Natural killer cell treated with Interleukin-12 subunit alpha and Interleukin-12 subunit beta and Interleukin-15 and Interleukin-18, amount 100 ng/mL, for 72 hours (primary cell): ENCODE data around the gene CIP2A. TPM values are rescaled to one million over a fixed set of nuclear protein-coding genes. Genes with fewer than 3 reads are reported as not detected.

ENCODE experiments used
- ATAC-seq, 2 donors: fragments of 150-1000 bp; cut with Tn5 transposase in 1 of 2; sonication (Bioruptor Pico), chemical (Tn5 transposase) in 1 of 2; 2 replicates each; pipeline ENCODE4 v1.10.0; 2021
- DNase-seq: peaks from one replicate; pipeline ENCODE4 v3.0.0; 2022; ENCODE audit warnings: low spot score
- H3K27ac Mint-ChIP-seq, 2 donors: 1 replicate in 1 of 2; 2 replicates in 1 of 2; pipeline ENCODE4 v1.8.0; 2022; ENCODE audit warnings: mixed read lengths in 2 of 2, mild to moderate bottlenecking in 1 of 2, moderate library complexity in 1 of 2
- H3K27me3 Mint-ChIP-seq, 2 donors: 1 replicate in 1 of 2; 2 replicates in 1 of 2; pipeline ENCODE4 v1.8.0; 2022; ENCODE audit warnings: mixed read lengths in 2 of 2
- H3K36me3 Mint-ChIP-seq: one replicate; pipeline ENCODE4 v1.8.0; 2022; ENCODE audit warnings: mixed read lengths
- H3K4me1 Mint-ChIP-seq, 2 donors: 1 replicate in 1 of 2; 2 replicates in 1 of 2; pipeline ENCODE4 v1.8.0; 2022; ENCODE audit warnings: low read depth in 2 of 2, mixed read lengths in 2 of 2, mild to moderate bottlenecking in 1 of 2
- H3K4me3 Mint-ChIP-seq: one replicate; pipeline ENCODE4 v1.8.0; 2022; ENCODE audit warnings: mixed read lengths
- H3K9me3 Mint-ChIP-seq: 2 replicates; pipeline ENCODE4 v1.8.0; 2022; ENCODE audit warnings: mixed read lengths
- total RNA-seq, 2 donors: library from RNA; stranded (reverse); gene quantifications; one replicate each; pipeline ENCODE4 v1.2.3, GENCODE V29; 2022

Gene CIP2A
- total RNA-seq, 2 donors from 2014 or later = 27.0 to 48.1 TPM

GRCh38 chr3:108598375-108598774, 9.1 kb upstream of the CIP2A start:
- peaks cover 12 to 13% of the 10 kb centered on the region in 2 donors for H3K4me1 Mint-ChIP-seq
- no peak overlapping the region for H3K27ac Mint-ChIP-seq
- ATAC-seq (no peak), DNase-seq (no peak)
- no peaks in the 10 kb centered on the region for H3K27me3 Mint-ChIP-seq
- H3K36me3 Mint-ChIP-seq = no peaks in the 10 kb centered on the region
- no peaks in the 10 kb centered on the region for H3K9me3 Mint-ChIP-seq
- no peak overlapping the region for H3K4me3 Mint-ChIP-seq

- H3K9me3 Mint-ChIP-seq = no peaks in the 10 kb centered on the region
These were observed 6.1 kb upstream of the CIP2A start for GRCh38 chr3:108595321-108595720.

GRCh38 chr3:108590460-108590859, 1.2 kb upstream of the CIP2A start:
- ATAC-seq = no peak
- Mint-ChIP-seq H3K9me3 (no peaks in the 10 kb centered on the region), H3K4me3 (peak overlapping the region; percentile 98), H3K4me1 (peaks cover 18 to 37% of the 10 kb centered on the region in 2 donors), H3K36me3 (no peaks in the 10 kb centered on the region), H3K27ac (peak overlapping the region; percentile 97 to 100), H3K27me3 (no peaks in the 10 kb centered on the region)
- no peak for DNase-seq

More at GRCh38 chr3:108595321-108595720, 6.1 kb upstream of the CIP2A start:
- Mint-ChIP-seq H3K4me3 (no peak overlapping the region), H3K36me3 (no peaks in the 10 kb centered on the region), H3K27me3 (no peaks in the 10 kb centered on the region), H3K27ac (no peak overlapping the region), H3K4me1 (peaks cover 4 to 7% of the 10 kb centered on the region in 2 donors)
- no peak for ATAC-seq
- DNase-seq = no peak

GRCh38 chr3:108589998-108590323, 723 bp upstream of the CIP2A start:
- ATAC-seq = no peak
- Mint-ChIP-seq H3K36me3 (no peaks in the 10 kb centered on the region), H3K4me1 (peaks cover 18 to 42% of the 10 kb centered on the region in 2 donors), H3K27me3 (no peaks in the 10 kb centered on the region), H3K27ac (peak overlapping the region; percentile 97 to 100), H3K4me3 (peak overlapping the region; percentile 98), H3K9me3 (no peaks in the 10 kb centered on the region)
- DNase-seq = no peak

GRCh38 chr3:108588601-108589000, 637 bp downstream of the CIP2A start:
- Mint-ChIP-seq H3K27me3 (no peaks in the 10 kb centered on the region), H3K9me3 (no peaks in the 10 kb centered on the region), H3K27ac (peak overlapping the region; percentile 97 to 100), H3K4me1 (peaks cover 18 to 42% of the 10 kb centered on the region in 2 donors), H3K36me3 (no peaks in the 10 kb centered on the region), H3K4me3 (peak overlapping the region; percentile 98)
- DNase-seq (no peak), ATAC-seq (no peak)

GRCh38 chr3:108578064-108578463, 11.2 kb downstream of the CIP2A start:
- no peaks in the 10 kb centered on the region for H3K27me3 Mint-ChIP-seq
- H3K36me3 Mint-ChIP-seq = peaks cover 18% of the 10 kb centered on the region
- peaks cover 0 to 7% of the 10 kb centered on the region in 2 donors for H3K4me1 Mint-ChIP-seq
- no peak overlapping the region for H3K4me3 Mint-ChIP-seq
- ATAC-seq (no peak), DNase-seq (no peak)
- no peaks in the 10 kb centered on the region for H3K9me3 Mint-ChIP-seq
- H3K27ac Mint-ChIP-seq = no peak overlapping the region

- H3K4me1 Mint-ChIP-seq = no peaks in the 10 kb centered on the region
- peaks cover 19% of the 10 kb centered on the region for H3K36me3 Mint-ChIP-seq
- no peaks in the 10 kb centered on the region for H3K9me3 Mint-ChIP-seq
- H3K4me3 Mint-ChIP-seq = no peak overlapping the region
- H3K27ac Mint-ChIP-seq = no peak overlapping the region
- no peaks in the 10 kb centered on the region for H3K27me3 Mint-ChIP-seq
- ATAC-seq = no peak
- DNase-seq = no peak
These were observed 19.9 kb downstream of the CIP2A start for GRCh38 chr3:108569336-108569735.

- ATAC-seq = no peak
- H3K4me1 Mint-ChIP-seq = no peaks in the 10 kb centered on the region
- no peak overlapping the region for H3K27ac Mint-ChIP-seq
- DNase-seq = no peak
- H3K27me3 Mint-ChIP-seq = no peaks in the 10 kb centered on the region
- H3K9me3 Mint-ChIP-seq = no peaks in the 10 kb centered on the region
- peaks cover 6% of the 10 kb centered on the region for H3K36me3 Mint-ChIP-seq
- H3K4me3 Mint-ChIP-seq = no peak overlapping the region
These were observed 22.6 kb downstream of the CIP2A start for GRCh38 chr3:108566599-108566998.

- DNase-seq (no peak), ATAC-seq (no peak)
- no peaks in the 10 kb centered on the region for H3K27me3 Mint-ChIP-seq
- peaks cover 12% of the 10 kb centered on the region for H3K36me3 Mint-ChIP-seq
- no peaks in the 10 kb centered on the region for H3K9me3 Mint-ChIP-seq
- H3K27ac Mint-ChIP-seq = no peak overlapping the region
- no peak overlapping the region for H3K4me3 Mint-ChIP-seq
- no peaks in the 10 kb centered on the region for H3K4me1 Mint-ChIP-seq
These were observed 23.7 kb downstream of the CIP2A start for GRCh38 chr3:108565506-108565905.

GRCh38 chr3:108564564-108564963, 24.7 kb downstream of the CIP2A start:
- Mint-ChIP-seq H3K4me3 (no peak overlapping the region), H3K36me3 (peaks cover 12% of the 10 kb centered on the region), H3K27me3 (no peaks in the 10 kb centered on the region), H3K4me1 (no peaks in the 10 kb centered on the region), H3K27ac (no peak overlapping the region), H3K9me3 (no peaks in the 10 kb centered on the region)
- DNase-seq (no peak), ATAC-seq (no peak)

- Mint-ChIP-seq H3K27ac (no peak overlapping the region), H3K9me3 (no peaks in the 10 kb centered on the region), H3K36me3 (peaks cover 25% of the 10 kb centered on the region), H3K27me3 (no peaks in the 10 kb centered on the region), H3K4me1 (no peaks in the 10 kb centered on the region), H3K4me3 (no peak overlapping the region)
- no peak for ATAC-seq
- no peak for DNase-seq
These were observed 26.7 kb downstream of the CIP2A start for GRCh38 chr3:108562565-108562964.

GRCh38 chr3:108555966-108556581, 33.2 kb downstream of the CIP2A start:
- Mint-ChIP-seq H3K4me1 (no peaks in the 10 kb centered on the region), H3K9me3 (no peaks in the 10 kb centered on the region), H3K27ac (no peak overlapping the region)

GRCh38 chr3:108554913-108555571, 34.2 kb downstream of the CIP2A start:
- peaks cover 17% of the 10 kb centered on the region for H3K36me3 Mint-ChIP-seq
- no peaks in the 10 kb centered on the region for H3K27me3 Mint-ChIP-seq
- H3K27ac Mint-ChIP-seq = no peak overlapping the region

More at GRCh38 chr3:108555966-108556581, 33.2 kb downstream of the CIP2A start:
- Mint-ChIP-seq H3K4me3 (no peak overlapping the region), H3K36me3 (peaks cover 20% of the 10 kb centered on the region), H3K27me3 (no peaks in the 10 kb centered on the region)
- DNase-seq (no peak), ATAC-seq (no peak)

GRCh38 chr3:108554229-108554628, 35.0 kb downstream of the CIP2A start:
- H3K4me1 Mint-ChIP-seq = no peaks in the 10 kb centered on the region
- DNase-seq = no peak
- ATAC-seq = no peak
- H3K4me3 Mint-ChIP-seq = no peak overlapping the region
- H3K9me3 Mint-ChIP-seq = no peaks in the 10 kb centered on the region
- no peaks in the 10 kb centered on the region for H3K27me3 Mint-ChIP-seq
- H3K27ac Mint-ChIP-seq = no peak overlapping the region
- H3K36me3 Mint-ChIP-seq = peaks cover 15% of the 10 kb centered on the region

More at GRCh38 chr3:108554913-108555571, 34.2 kb downstream of the CIP2A start:
- H3K4me1 Mint-ChIP-seq = no peaks in the 10 kb centered on the region
- no peaks in the 10 kb centered on the region for H3K9me3 Mint-ChIP-seq
- DNase-seq = no peak
- no peak overlapping the region for H3K4me3 Mint-ChIP-seq
- ATAC-seq = no peak
